Vagina (tissue), 2 donors: ENCODE data around the gene ALDH1A1. TPM values are rescaled to one million over a fixed set of nuclear protein-coding genes. Genes with fewer than 3 reads are reported as not detected.
A peak's percentile ranks its signal among the peaks of the same experiment; 100 is the strongest.
"Not testable (repeated sequence)": the region's sequence is repeated elsewhere in the genome, so short reads cannot be mapped to it uniquely, and the experiment has no call there.

Experiments
- DNase-seq, 2 donors: peaks; one replicate each; pipeline ENCODE4 v3.0.0-alpha.2; 2017; ENCODE audit errors: extremely low spot score in 2 of 2
- H3K27ac ChIP-seq: fragments of 200-600 bp; sonication (generic); one replicate; pipeline ENCODE4 v1.5.1; 2019
- H3K27me3 ChIP-seq: fragments of 200-600 bp; sonication (generic); one replicate; pipeline ENCODE4 v1.5.1; 2019
- H3K36me3 ChIP-seq, 2 donors: fragments of 200-600 bp; sonication (generic); one replicate each; pipeline ENCODE4 v1.5.1; 2017 to 2019
- H3K4me1 ChIP-seq: fragments of 200-600 bp; sonication (generic); one replicate; pipeline ENCODE4 v1.5.1; 2019
- H3K4me3 ChIP-seq, 2 donors: fragments of 200-600 bp; sonication (generic); 1 replicate in 1 of 2; 2 replicates in 1 of 2; pipeline ENCODE4 v1.5.1; 2016 to 2019
- H3K9me3 ChIP-seq: fragments of 200-600 bp; sonication (generic); one replicate; pipeline ENCODE4 v1.5.1; 2019
- POLR2A ChIP-seq, 2 donors: fragments of 450-650 bp; IDR thresholded peaks; one replicate each; pipeline ENCODE4 v1.6.1; 2017; ENCODE audit warnings: antibody characterized with exemption in 2 of 2, mild to moderate bottlenecking in 2 of 2, moderate library complexity in 2 of 2
- POLR2AphosphoS5 ChIP-seq, 2 donors: sonication (generic); formaldehyde crosslinking; IDR thresholded peaks; one replicate each; pipeline ENCODE4 v1.9.0; 2017; ENCODE audit warnings: antibody characterized with exemption in 2 of 2, mild to moderate bottlenecking in 2 of 2, low read depth in 1 of 2; ENCODE audit not compliant: insufficient read depth in 1 of 2
- intact Hi-C: fragments of 100-400 bp; cut with DNase I; formaldehyde crosslinking; loops from one replicate; pipeline ENCODE4 v1.15.1; 2023
- total RNA-seq: library from RNA; depleted of rRNA; stranded (reverse); fragments of >200 nt; gene quantifications from one replicate; pipeline ENCODE4 v1.2.3, GENCODE V29; 2016
- TF ChIP-seq, protein P1 (sequence below), 3 experiments: fragments of 450-650 bp in 2 of 3; fragments of 200-600 bp in 1 of 3; sonication (generic) in 1 of 3; IDR thresholded peaks; one replicate each; pipeline ENCODE4 v1.5.1; 2017 to 2019; ENCODE audit warnings: antibody characterized with exemption in 3 of 3, mild to moderate bottlenecking in 2 of 3, moderate library complexity in 2 of 3

Gene ALDH1A1
- total RNA-seq, 1 donor from 2014 or later = 126 TPM

DNA sequence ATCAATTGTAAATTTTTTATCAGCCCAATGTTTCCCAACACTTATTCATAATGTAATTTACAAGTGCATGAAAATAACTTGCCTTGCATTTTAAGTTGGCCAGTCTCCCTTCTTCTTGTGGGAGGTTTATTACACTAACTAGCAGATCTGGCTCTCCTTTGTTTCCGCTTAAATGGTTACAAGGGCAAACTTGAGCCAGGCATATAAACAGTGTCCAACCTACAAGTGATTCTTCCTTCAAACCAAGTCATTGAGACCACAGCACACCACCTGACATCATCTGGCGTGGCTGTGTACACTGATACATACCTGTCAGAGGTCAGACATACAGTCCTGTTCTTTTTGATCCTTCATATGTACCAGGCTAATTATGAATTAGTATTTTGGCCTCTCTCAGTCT, 80.1 kb downstream of the ALDH1A1 start:
- intact Hi-C loops = no loop called here
- no peak overlapping the region for H3K27ac ChIP-seq
- no peaks in the 10 kb centered on the region for H3K36me3 ChIP-seq
- TF ChIP-seq, protein P1, sequence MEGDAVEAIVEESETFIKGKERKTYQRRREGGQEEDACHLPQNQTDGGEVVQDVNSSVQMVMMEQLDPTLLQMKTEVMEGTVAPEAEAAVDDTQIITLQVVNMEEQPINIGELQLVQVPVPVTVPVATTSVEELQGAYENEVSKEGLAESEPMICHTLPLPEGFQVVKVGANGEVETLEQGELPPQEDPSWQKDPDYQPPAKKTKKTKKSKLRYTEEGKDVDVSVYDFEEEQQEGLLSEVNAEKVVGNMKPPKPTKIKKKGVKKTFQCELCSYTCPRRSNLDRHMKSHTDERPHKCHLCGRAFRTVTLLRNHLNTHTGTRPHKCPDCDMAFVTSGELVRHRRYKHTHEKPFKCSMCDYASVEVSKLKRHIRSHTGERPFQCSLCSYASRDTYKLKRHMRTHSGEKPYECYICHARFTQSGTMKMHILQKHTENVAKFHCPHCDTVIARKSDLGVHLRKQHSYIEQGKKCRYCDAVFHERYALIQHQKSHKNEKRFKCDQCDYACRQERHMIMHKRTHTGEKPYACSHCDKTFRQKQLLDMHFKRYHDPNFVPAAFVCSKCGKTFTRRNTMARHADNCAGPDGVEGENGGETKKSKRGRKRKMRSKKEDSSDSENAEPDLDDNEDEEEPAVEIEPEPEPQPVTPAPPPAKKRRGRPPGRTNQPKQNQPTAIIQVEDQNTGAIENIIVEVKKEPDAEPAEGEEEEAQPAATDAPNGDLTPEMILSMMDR (IDR thresholded peaks at IDR 0.05) = no peak
- TF ChIP-seq POLR2AphosphoS5 (IDR thresholded peaks at IDR 0.05; ENCODE audit: insufficient read depth in 1 of 2, low read depth in 1 of 2) (no peak), POLR2A (IDR thresholded peaks at IDR 0.05) (no peak)
- no peak for DNase-seq
- H3K9me3 ChIP-seq = no peaks in the 10 kb centered on the region
- no peaks in the 10 kb centered on the region for H3K27me3 ChIP-seq
- H3K4me3 ChIP-seq = no peak overlapping the region
- H3K4me1 ChIP-seq = peaks cover 19% of the 10 kb centered on the region

DNA sequence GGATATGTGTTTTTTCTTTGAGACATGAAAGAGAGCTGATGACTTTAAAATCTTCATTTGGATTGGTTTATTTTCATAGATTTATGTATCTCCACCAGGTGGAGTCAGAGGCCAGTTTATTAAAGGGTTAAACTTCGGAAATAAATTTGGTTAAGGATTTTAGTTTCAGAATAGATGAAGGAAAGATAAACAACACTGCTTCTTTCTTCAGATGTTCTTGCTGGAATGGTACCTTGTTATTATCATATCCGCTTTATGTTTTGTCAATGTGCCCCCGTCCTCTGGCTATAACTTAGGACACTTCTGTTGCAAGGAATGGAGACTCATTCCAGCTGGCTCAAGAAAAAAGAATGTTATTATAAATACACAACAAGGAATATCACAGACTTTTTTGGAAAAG, 81.2 kb downstream of the ALDH1A1 start:
- no peaks in the 10 kb centered on the region for H3K36me3 ChIP-seq
- H3K4me1 ChIP-seq = peaks cover 19% of the 10 kb centered on the region
- TF ChIP-seq, protein P1 (IDR thresholded peaks at IDR 0.05) = peak in 2 of 3 experiments; percentile 24 to 44
- no peak for TF ChIP-seq POLR2AphosphoS5 (IDR thresholded peaks at IDR 0.05; ENCODE audit: insufficient read depth in 1 of 2, low read depth in 1 of 2)
- no peak for TF ChIP-seq POLR2A (IDR thresholded peaks at IDR 0.05)
- intact Hi-C loops = no loop called here
- no peaks in the 10 kb centered on the region for H3K27me3 ChIP-seq
- no peak overlapping the region for H3K4me3 ChIP-seq
- H3K9me3 ChIP-seq = no peaks in the 10 kb centered on the region
- DNase-seq = no peak
- no peak overlapping the region for H3K27ac ChIP-seq

DNA sequence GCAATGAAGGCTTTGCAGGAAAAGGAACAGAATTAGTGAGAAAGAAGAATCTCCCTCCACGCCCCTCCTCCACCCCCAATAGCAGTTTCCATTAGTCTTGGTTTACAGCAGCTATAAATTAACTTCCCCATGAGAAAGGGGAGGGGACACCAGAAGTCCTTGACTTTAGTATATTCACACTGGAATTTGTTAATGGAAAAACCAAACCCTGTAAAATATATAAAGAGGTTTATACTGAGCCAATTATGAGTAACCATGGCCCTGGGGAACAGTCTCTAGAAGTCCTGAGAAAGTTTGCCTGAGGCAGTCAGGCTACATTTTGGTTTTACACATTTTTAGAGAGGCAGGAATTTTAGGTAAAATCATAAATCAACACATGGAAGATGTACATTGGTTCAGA, 88.5 kb downstream of the ALDH1A1 start:
- no peak for DNase-seq
- no peak for TF ChIP-seq POLR2AphosphoS5 (IDR thresholded peaks at IDR 0.05; ENCODE audit: insufficient read depth in 1 of 2, low read depth in 1 of 2)
- TF ChIP-seq, protein P1 (IDR thresholded peaks at IDR 0.05) = no peak
- TF ChIP-seq POLR2A (IDR thresholded peaks at IDR 0.05) = no peak
- H3K36me3 ChIP-seq = no peaks in the 10 kb centered on the region
- intact Hi-C loops = no loop called here
- no peak overlapping the region for H3K4me3 ChIP-seq
- H3K4me1 ChIP-seq = no peaks in the 10 kb centered on the region
- no peaks in the 10 kb centered on the region for H3K9me3 ChIP-seq
- H3K27ac ChIP-seq = no peak overlapping the region
- H3K27me3 ChIP-seq = no peaks in the 10 kb centered on the region

DNA sequence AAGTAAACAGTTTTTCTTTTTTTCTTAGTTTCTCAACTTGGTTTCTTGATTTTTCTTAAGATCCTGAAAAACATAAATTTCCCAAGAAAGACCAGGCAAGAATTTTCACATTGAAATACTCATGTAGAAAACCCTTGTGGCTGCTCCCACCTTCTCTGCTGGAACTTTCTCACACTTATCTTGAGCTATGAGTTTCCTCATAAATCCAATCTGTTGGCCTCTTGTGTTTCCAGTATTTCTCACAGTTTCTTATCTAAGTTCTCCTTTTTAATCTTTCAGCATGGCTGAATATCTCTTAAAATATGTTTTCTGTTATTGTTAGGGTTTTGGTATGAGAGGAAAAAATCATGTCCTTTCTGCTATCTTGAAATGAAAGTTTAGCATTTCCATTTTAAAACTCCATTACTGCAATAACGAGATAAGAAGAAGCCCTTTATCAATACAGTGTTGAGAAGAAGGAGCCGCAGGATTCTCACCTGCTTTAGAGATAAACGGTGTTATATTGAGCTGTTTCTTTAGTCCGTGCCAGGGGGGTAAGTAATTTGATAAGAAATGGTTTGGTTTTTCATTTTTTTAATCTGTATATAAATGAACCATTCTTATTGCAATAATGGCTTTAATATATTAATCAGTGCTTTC, 89.3 kb downstream of the ALDH1A1 start:
- Histone ChIP-seq H3K27me3 (no peaks in the 10 kb centered on the region), H3K27ac (no peak overlapping the region), H3K36me3 (no peaks in the 10 kb centered on the region), H3K4me1 (peaks cover 2% of the 10 kb centered on the region), H3K9me3 (no peaks in the 10 kb centered on the region), H3K4me3 (no peak overlapping the region)
- TF ChIP-seq POLR2AphosphoS5 (IDR thresholded peaks at IDR 0.05; ENCODE audit: insufficient read depth in 1 of 2, low read depth in 1 of 2) (no peak), POLR2A (IDR thresholded peaks at IDR 0.05) (no peak)
- TF ChIP-seq, protein P1 (IDR thresholded peaks at IDR 0.05) = no peak
- intact Hi-C loops = no loop called here
- no peak for DNase-seq

DNA sequence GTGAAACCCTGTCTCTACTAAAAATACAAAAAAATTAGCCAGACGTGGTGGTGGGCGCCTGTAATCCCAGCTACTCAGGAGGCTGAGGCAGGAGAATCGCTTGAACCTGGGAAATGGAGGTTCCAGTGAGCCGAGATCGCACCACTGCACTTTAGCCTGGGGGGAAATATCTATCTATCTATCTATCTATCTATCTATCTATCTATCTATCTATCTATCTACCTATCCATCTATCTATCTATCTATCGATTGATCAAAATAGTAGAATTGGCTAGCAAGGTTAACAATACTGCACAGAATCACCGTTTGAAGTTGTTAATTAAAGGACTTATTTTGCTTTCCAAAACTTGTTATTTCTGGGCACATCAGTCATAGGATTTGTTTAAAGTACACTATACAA, 90.1 kb downstream of the ALDH1A1 start:
- H3K4me3 ChIP-seq, H3K4me1 ChIP-seq, H3K9me3 ChIP-seq, intact Hi-C loops, H3K27me3 ChIP-seq, H3K36me3 ChIP-seq, DNase-seq, H3K27ac ChIP-seq: not testable (repeated sequence)
